Natural killer cell (primary cell): ENCODE data around the gene FLVCR2. TPM values are rescaled to one million over a fixed set of nuclear protein-coding genes. Genes with fewer than 3 reads are reported as not detected.

Experiments
- ATAC-seq, 3 donors: fragments of 150-1000 bp in 2 of 3; fragments of 200-7000 bp in 1 of 3; cut with Tn5 transposase; 1 replicate in 1 of 3; 2 replicates in 2 of 3; pipeline ENCODE4 v1.10.0; 2021; ENCODE audit warnings: mild to moderate bottlenecking in 2 of 3, moderate library complexity in 2 of 3
- DNase-seq, 2 donors: peaks; one replicate each; pipeline versions ENCODE4 v3.0.0 to v3.0.0-alpha.2; 2013 to 2021; ENCODE audit warnings: mixed read lengths in 1 of 2
- H3K27ac ChIP-seq: one replicate; pipeline ENCODE4 v1.5.1; 2013; ENCODE audit warnings: mild to moderate bottlenecking, low read length
- H3K27me3 ChIP-seq: one replicate; pipeline ENCODE4 v1.6.1; 2013; ENCODE audit warnings: low read length; ENCODE audit not compliant: control insufficient read depth, insufficient read depth
- H3K36me3 ChIP-seq: one replicate; pipeline ENCODE4 v1.6.1; 2013; ENCODE audit warnings: low read length; ENCODE audit not compliant: control insufficient read depth, insufficient read depth
- H3K4me1 ChIP-seq: one replicate; pipeline ENCODE4 v1.6.1; 2013; ENCODE audit warnings: low read length; ENCODE audit not compliant: control insufficient read depth, insufficient read depth
- H3K4me3 ChIP-seq: one replicate; pipeline ENCODE4 v1.5.1; 2013; ENCODE audit warnings: low read length
- H3K9me3 ChIP-seq: one replicate; pipeline ENCODE4 v1.6.1; 2013; ENCODE audit warnings: low read length; ENCODE audit not compliant: control insufficient read depth, insufficient read depth
- H3K27ac Mint-ChIP-seq, 2 donors: one replicate each; pipeline ENCODE4 v1.8.0; 2022; ENCODE audit warnings: mild to moderate bottlenecking in 2 of 2, mixed read lengths in 2 of 2, moderate library complexity in 1 of 2
- H3K27me3 Mint-ChIP-seq, 2 donors: one replicate each; pipeline ENCODE4 v1.8.0; 2022; ENCODE audit warnings: low read depth in 2 of 2, mixed read lengths in 2 of 2
- H3K36me3 Mint-ChIP-seq: one replicate; pipeline ENCODE4 v1.8.0; 2022; ENCODE audit warnings: mixed read lengths
- H3K4me1 Mint-ChIP-seq, 2 donors: one replicate each; pipeline ENCODE4 v1.8.0; 2022; ENCODE audit warnings: mixed read lengths in 2 of 2
- H3K4me3 Mint-ChIP-seq: one replicate; pipeline ENCODE4 v1.8.0; 2022; ENCODE audit warnings: mild to moderate bottlenecking, moderate library complexity, mixed read lengths
- H3K9me3 Mint-ChIP-seq, 2 donors: one replicate each; pipeline ENCODE4 v1.8.0; 2022; ENCODE audit warnings: mixed read lengths in 2 of 2
- WGBS: methylation state at CpG from one replicate; pipeline ENCODE4 v1.1.7; 2013; ENCODE audit warnings: missing lambda C conversion rate; ENCODE audit not compliant: insufficient coverage; 5-methylcytosine and 5-hydroxymethylcytosine counted together
- intact Hi-C: fragments of 100-400 bp; cut with micrococcal nuclease; formaldehyde crosslinking; loops from one replicate; pipeline ENCODE4 v1.14.2; 2022
- total RNA-seq, 4 donors: library from RNA; stranded (reverse); fragments of 120-200 nt in 1 of 4; gene quantifications; one replicate each; pipeline versions ENCODE4 v1.2.3 to v1.2.4, GENCODE V29; 2013 to 2022
- TF ChIP-seq, protein P1 (sequence below): fragments of 200-600 bp; IDR thresholded peaks from one replicate; pipeline ENCODE4 v1.8.0; 2022; ENCODE audit warnings: antibody characterized with exemption

The FLVCR2 gene
- total RNA-seq, 3 donors from 2014 or later (not counting 1 experiment from before 2014, with no cell fraction given), result 1.4 to 4.8 (median 2.1) TPM

DNA sequence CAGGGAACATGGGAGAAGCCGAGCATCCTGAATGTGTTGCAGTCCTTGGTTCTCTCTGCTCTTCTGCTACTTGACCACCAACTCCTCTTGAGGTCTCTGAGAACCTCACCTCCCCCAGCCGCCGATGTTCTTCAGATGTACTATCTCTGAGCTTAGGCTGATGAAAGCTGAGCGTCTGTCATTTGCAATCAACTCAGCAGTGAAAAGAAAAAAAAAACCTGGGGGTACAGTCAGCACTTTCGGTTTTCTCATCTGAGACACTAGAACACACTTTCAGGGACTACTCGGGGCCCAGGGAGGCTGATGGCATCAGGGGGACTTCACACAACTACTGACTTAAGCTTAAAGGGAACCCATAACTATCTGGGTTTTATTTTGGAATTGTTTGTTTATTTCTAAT, 9.6 kb upstream of the FLVCR2 start:
- no peak overlapping the region for H3K27ac ChIP-seq
- no peak overlapping the region for H3K4me3 ChIP-seq
- no peaks in the 10 kb centered on the region for H3K9me3 ChIP-seq
- peaks cover 0 to 5% of the 10 kb centered on the region in 2 donors for H3K4me1 Mint-ChIP-seq
- DNase-seq, result no peak
- no peaks in the 10 kb centered on the region for H3K27me3 Mint-ChIP-seq
- ATAC-seq, result no peak
- no peaks in the 10 kb centered on the region for H3K27me3 ChIP-seq
- intact Hi-C loops, result no loop called here
- H3K36me3 ChIP-seq, result no peaks in the 10 kb centered on the region
- no peak overlapping the region for H3K27ac Mint-ChIP-seq
- no peaks in the 10 kb centered on the region for H3K9me3 Mint-ChIP-seq
- TF ChIP-seq, protein P1, sequence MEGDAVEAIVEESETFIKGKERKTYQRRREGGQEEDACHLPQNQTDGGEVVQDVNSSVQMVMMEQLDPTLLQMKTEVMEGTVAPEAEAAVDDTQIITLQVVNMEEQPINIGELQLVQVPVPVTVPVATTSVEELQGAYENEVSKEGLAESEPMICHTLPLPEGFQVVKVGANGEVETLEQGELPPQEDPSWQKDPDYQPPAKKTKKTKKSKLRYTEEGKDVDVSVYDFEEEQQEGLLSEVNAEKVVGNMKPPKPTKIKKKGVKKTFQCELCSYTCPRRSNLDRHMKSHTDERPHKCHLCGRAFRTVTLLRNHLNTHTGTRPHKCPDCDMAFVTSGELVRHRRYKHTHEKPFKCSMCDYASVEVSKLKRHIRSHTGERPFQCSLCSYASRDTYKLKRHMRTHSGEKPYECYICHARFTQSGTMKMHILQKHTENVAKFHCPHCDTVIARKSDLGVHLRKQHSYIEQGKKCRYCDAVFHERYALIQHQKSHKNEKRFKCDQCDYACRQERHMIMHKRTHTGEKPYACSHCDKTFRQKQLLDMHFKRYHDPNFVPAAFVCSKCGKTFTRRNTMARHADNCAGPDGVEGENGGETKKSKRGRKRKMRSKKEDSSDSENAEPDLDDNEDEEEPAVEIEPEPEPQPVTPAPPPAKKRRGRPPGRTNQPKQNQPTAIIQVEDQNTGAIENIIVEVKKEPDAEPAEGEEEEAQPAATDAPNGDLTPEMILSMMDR, result no peak
- H3K4me1 ChIP-seq, result no peaks in the 10 kb centered on the region
- H3K4me3 Mint-ChIP-seq, result no peak overlapping the region
- 73% methylated on average over 6 of the region's 6 CpGs for WGBS
- no peaks in the 10 kb centered on the region for H3K36me3 Mint-ChIP-seq

DNA sequence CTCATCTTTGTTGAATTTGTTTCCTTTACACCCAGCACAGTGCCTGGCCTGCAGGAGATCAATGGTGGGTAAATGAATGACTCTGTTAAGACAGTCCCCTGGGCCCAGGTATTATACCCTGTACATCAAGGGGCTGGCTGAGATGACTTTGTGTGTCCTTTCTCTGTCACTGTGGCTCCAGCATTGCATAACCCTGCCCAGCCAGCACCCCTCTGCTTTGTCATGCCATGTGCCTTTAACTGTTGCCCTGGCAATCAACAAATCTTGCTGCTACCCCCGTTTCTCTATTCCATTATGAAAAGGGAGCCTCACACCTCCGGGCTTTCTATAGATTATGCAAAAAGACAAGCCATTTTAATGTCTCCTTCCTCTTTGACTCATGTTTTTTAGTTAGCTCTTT, 7.6 kb upstream of the FLVCR2 start:
- Mint-ChIP-seq H3K27me3 (no peaks in the 10 kb centered on the region), H3K4me1 (peaks cover 0 to 5% of the 10 kb centered on the region in 2 donors), H3K4me3 (no peak overlapping the region), H3K36me3 (no peaks in the 10 kb centered on the region), H3K9me3 (no peaks in the 10 kb centered on the region), H3K27ac (no peak overlapping the region)
- Histone ChIP-seq H3K4me3 (no peak overlapping the region), H3K27ac (no peak overlapping the region), H3K4me1 (no peaks in the 10 kb centered on the region), H3K9me3 (no peaks in the 10 kb centered on the region), H3K36me3 (no peaks in the 10 kb centered on the region), H3K27me3 (no peaks in the 10 kb centered on the region)
- intact Hi-C loops, result no loop called here
- TF ChIP-seq, protein P1, result no peak
- ATAC-seq (no peak), DNase-seq (no peak)
- WGBS, result 36% methylated on average over 2 of the region's 2 CpGs

DNA sequence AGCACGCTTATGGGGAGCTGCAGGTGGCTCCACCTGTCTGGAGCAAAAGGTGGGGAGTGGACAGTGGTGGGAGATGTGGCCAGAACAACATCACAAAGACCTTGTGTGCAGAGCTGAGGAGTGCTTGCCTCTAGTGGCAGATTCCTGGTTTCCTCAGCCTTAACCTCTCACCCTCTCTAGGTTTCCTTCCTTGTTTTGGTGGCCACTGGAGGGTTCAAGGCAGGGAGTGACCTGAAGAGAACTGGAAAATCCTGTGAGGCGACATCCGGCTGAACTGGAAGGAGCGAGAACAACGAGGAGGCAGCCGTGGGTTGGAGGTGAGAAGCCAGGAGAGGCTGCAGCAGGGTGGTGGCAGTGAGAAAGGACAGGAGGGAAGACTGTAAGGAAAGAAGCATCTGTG, 6.3 kb upstream of the FLVCR2 start:
- H3K4me3 Mint-ChIP-seq, result no peak overlapping the region
- 88% methylated on average over 6 of the region's 6 CpGs for WGBS
- H3K36me3 Mint-ChIP-seq, result no peaks in the 10 kb centered on the region
- DNase-seq (no peak), ATAC-seq (no peak)
- Histone ChIP-seq H3K4me1 (no peaks in the 10 kb centered on the region), H3K9me3 (no peaks in the 10 kb centered on the region), H3K27me3 (no peaks in the 10 kb centered on the region), H3K36me3 (no peaks in the 10 kb centered on the region), H3K4me3 (no peak overlapping the region), H3K27ac (no peak overlapping the region)
- no peaks in the 10 kb centered on the region for H3K9me3 Mint-ChIP-seq
- TF ChIP-seq, protein P1, result no peak
- no peak overlapping the region for H3K27ac Mint-ChIP-seq
- H3K4me1 Mint-ChIP-seq, result no peaks in the 10 kb centered on the region
- intact Hi-C loops, result no loop called here
- no peaks in the 10 kb centered on the region for H3K27me3 Mint-ChIP-seq

DNA sequence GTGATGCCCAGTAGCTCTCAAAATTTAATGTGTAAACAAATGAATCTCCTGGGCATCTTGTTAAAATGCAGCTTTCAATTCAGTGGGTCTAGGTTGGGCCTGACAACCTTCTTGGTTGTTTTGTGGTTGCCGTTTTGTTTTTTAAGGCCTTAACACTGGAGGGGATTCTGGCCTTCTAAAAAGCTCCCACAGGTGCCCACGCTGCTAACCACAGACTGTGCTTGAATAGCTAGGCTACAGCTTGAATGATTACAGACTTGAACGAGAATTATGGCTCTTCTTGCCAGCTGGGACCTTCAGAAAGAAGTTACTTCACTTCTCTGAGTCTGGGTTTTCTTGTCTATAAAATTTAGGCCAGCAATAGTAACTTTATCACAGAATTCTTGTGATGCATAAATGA, 1.3 kb upstream of the FLVCR2 start:
- DNase-seq (no peak), ATAC-seq (no peak)
- H3K27ac ChIP-seq, result no peak overlapping the region
- WGBS, result 33% methylated on average over 3 of the region's 3 CpGs
- intact Hi-C loops, result loop anchor here (1.0 kb wide), 1 partner anchor 77 kb away; no protein-coding TSS in a partner anchor
- H3K27me3 ChIP-seq, result no peaks in the 10 kb centered on the region
- H3K9me3 ChIP-seq, result no peaks in the 10 kb centered on the region
- peaks cover 16% of the 10 kb centered on the region for H3K4me1 ChIP-seq
- H3K36me3 ChIP-seq, result no peaks in the 10 kb centered on the region
- no peaks in the 10 kb centered on the region for H3K27me3 Mint-ChIP-seq
- H3K9me3 Mint-ChIP-seq, result no peaks in the 10 kb centered on the region
- H3K27ac Mint-ChIP-seq, result peak overlapping the region in 1 of 2 donors; percentile 39
- H3K36me3 Mint-ChIP-seq, result no peaks in the 10 kb centered on the region
- H3K4me3 ChIP-seq, result no peak overlapping the region
- H3K4me3 Mint-ChIP-seq, result peak overlapping the region; percentile 95
- peaks cover 20 to 22% of the 10 kb centered on the region in 2 donors for H3K4me1 Mint-ChIP-seq
- TF ChIP-seq, protein P1, result no peak
